ENCODE results near the gene CHD6. TPM values are rescaled to one million over a fixed set of nuclear protein-coding genes. Genes with fewer than 3 reads are reported as not detected.

CHD6 gene
- total and polyA plus RNA-seq, 2 of the 13 experiments (the other 11 are each of a cell fraction or from before 2014, with no cell fraction given), result 14.4 to 52.0 TPM

DNA sequence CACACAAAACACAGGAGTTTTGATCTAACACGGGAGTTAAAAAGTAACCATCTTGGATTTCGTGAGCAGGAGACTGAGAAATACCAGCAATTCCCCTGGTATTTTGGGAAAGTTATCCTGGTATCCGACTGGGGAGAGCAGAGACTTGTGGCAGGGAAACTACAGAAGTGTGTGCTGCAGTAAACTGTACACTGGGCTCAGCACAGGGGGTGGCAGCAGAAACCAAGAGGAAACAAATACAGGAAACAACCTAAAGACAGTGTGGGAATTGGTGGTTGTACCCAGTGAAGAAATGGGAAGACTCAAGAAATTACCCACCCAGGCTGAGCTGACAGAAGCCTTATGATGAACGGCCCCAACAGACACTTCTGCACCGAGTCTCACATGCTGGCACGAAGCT, 109.8 kb downstream of the CHD6 start:
- TF ChIP-seq, protein P1, sequence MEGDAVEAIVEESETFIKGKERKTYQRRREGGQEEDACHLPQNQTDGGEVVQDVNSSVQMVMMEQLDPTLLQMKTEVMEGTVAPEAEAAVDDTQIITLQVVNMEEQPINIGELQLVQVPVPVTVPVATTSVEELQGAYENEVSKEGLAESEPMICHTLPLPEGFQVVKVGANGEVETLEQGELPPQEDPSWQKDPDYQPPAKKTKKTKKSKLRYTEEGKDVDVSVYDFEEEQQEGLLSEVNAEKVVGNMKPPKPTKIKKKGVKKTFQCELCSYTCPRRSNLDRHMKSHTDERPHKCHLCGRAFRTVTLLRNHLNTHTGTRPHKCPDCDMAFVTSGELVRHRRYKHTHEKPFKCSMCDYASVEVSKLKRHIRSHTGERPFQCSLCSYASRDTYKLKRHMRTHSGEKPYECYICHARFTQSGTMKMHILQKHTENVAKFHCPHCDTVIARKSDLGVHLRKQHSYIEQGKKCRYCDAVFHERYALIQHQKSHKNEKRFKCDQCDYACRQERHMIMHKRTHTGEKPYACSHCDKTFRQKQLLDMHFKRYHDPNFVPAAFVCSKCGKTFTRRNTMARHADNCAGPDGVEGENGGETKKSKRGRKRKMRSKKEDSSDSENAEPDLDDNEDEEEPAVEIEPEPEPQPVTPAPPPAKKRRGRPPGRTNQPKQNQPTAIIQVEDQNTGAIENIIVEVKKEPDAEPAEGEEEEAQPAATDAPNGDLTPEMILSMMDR (CRISPR knock-in tag; IDR thresholded peaks at IDR 0.05), result peak; percentile 59
- TF ChIP-seq ETV5 (CRISPR knock-in tag; IDR thresholded peaks at IDR 0.05; ENCODE audit: borderline replicate concordance), result peak; percentile 11; the same call in 1 of the 2 replicates
- no peak for TF ChIP-seq ATF1 (CRISPR knock-in tag; IDR thresholded peaks at IDR 0.05)
- TF ChIP-seq ZNF282 (IDR thresholded peaks at IDR 0.05; ENCODE audit: partially characterized antibody), result no peak
- TF ChIP-seq TEAD3 (CRISPR knock-in tag; optimal IDR thresholded peaks at IDR 0.05; ENCODE audit: borderline replicate concordance), result peak; percentile 37
- TF ChIP-seq GATAD1 (CRISPR knock-in tag; IDR thresholded peaks at IDR 0.05), result 0 out of 2 replicates have a peak, but pooled peaks have one; percentile 13
- TF ChIP-seq ZNF737 (CRISPR knock-in tag; IDR thresholded peaks at IDR 0.05; ENCODE audit: borderline replicate concordance), result no peak
- peak; percentile 48 for TF ChIP-seq STAG1 (CRISPR knock-in tag; IDR thresholded peaks at IDR 0.05)
- no peak for TF ChIP-seq ZNF558 (CRISPR knock-in tag; IDR thresholded peaks at IDR 0.05; ENCODE audit: borderline replicate concordance)
- TF ChIP-seq ZNF749 (CRISPR knock-in tag; IDR thresholded peaks at IDR 0.05; ENCODE audit: borderline replicate concordance), result no peak
- no peak for TF ChIP-seq ZNF781 (CRISPR knock-in tag; IDR thresholded peaks at IDR 0.05; ENCODE audit: borderline replicate concordance, not compliant biosample characterization)
- 0 out of 2 replicates have a peak, but pooled peaks have one; percentile 22 for TF ChIP-seq ZNF556 (CRISPR knock-in tag; IDR thresholded peaks at IDR 0.05; ENCODE audit: borderline replicate concordance)
- no peak overlapping the region for H3K4me3 ChIP-seq (replicated peaks in 1 of 3; ENCODE audit: insufficient read depth in 1 of 3, low read depth in 2 of 3, low read length in 3 of 3)
- H3K79me2 ChIP-seq (ENCODE audit: insufficient read depth, low read length), result peaks cover 2% of the 10 kb centered on the region
- CTCF ChIA-PET (ENCODE audit: low intra/inter-chr PET ratio, low total read pairs), result no interaction called here
- H3K27ac ChIP-seq (ENCODE audit: extremely low read length, insufficient read depth, low read length), result peak overlapping the region; percentile 7
- no TSS peak for BruUV-seq (replicated peaks)
- FAIRE-seq, result no peak
- H3K27me3 ChIP-seq (ENCODE audit: control insufficient read depth in 1 of 2, insufficient read depth in 2 of 2, low read length in 2 of 2), result no peaks in the 10 kb centered on the region
- POLR2A ChIA-PET, result no interaction called here
- peaks cover 10% of the 10 kb centered on the region; the same call in 1 of the 2 replicates for H4K20me1 ChIP-seq (ENCODE audit: insufficient read depth, low read length)
- H3K4me1 ChIP-seq (ENCODE audit: insufficient read depth, low read length), result peaks cover 61% of the 10 kb centered on the region
- H3K9ac ChIP-seq (ENCODE audit: insufficient read depth, low read depth, low read length), result no peak overlapping the region
- no peak overlapping the region for H2AFZ ChIP-seq (ENCODE audit: low read length)
- H3K36me3 ChIP-seq (replicated peaks in 1 of 2; ENCODE audit: control insufficient read depth in 1 of 2, insufficient read depth in 2 of 2, low read length in 2 of 2), result peaks cover 19 to 50% of the 10 kb centered on the region in 2 experiments
- intact Hi-C loops (cut with micrococcal nuclease; ENCODE audit: unreplicated experiment), result loop anchor here (5.0 kb wide), 2 partner anchors 94 to 184 kb away; no protein-coding TSS in a partner anchor
- in situ Hi-C loops (cut with HindIII; ENCODE audit: extremely low pct_ligation_motif_present, low pct_unique_long_range_greater_than_20kb), result no loop called here
- no peak overlapping the region for H3K4me2 ChIP-seq (ENCODE audit: low read depth, low read length)
- no peaks in the 10 kb centered on the region for H3K9me3 ChIP-seq (ENCODE audit: low read length)
- no peak for DNase-seq (ENCODE audit: low spot score)
- WGBS (ENCODE audit: low lambda C conversion rate), result 82% methylated on average over 6 of the region's 6 CpGs
- ATAC-seq, result peak; percentile 60

All from HepG2 (cell line).